SK-N-MC (cell line): ENCODE measurements around the gene RAB24.

Experiments used
- EZH2 ChIP-seq: fragments of 200-600 bp; sonication (generic); IDR thresholded peaks from one replicate; pipeline ENCODE4 v1.6.1; 2017; ENCODE audit warnings: antibody characterized with exemption
- POLR2AphosphoS5 ChIP-seq: IDR thresholded peaks from 2 replicates; pipeline ENCODE4 v1.6.1; 2012; ENCODE audit warnings: mild to moderate bottlenecking, low read depth, low read length, borderline replicate concordance

GRCh38 chr5:177297922-177298321 is 5.6 kb downstream of the RAB24 start:
- TF ChIP-seq POLR2AphosphoS5 (no peak), EZH2 (no peak)
